GM21381 (cell line): ENCODE measurements around the gene SERPINE2.

Experiments
- ATAC-seq: cut with Tn5 transposase; IDR thresholded peaks from one replicate; pipeline ENCODE4 v1.9.1; 2021; ENCODE audit warnings: mild to moderate bottlenecking, moderate library complexity; ENCODE audit not compliant: unreplicated experiment

Gene SERPINE2

DNA sequence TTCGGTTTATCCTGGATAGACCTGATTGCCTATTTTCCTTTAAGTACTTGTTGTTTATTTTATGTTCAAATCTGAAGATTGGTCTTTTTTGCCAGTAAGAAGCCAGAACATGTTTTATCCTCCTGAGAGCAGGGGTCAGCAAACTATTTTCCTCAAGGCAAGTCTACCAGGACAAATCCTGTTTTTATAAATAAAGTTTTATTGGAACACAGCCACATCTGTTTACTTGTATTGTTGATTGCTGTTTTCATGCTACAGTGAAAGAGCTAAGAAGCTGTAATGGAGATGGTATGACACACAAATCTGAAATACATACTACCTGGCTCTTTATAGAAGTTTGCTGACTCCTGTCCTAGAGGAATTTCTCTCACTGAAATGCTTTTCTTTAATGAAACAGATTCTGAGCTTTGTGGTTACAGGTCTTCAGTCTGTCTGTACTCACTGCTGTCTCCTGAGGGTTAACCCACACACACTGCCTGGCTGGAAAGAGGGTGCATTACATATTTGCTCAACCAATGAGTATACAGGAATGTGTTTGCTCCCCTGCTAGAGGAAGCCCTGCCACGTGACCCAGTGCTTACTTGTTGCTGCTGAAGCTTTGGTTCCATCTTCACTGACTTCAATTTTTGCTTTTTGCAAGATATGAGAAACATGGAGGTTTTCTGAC, 59.2 kb downstream of the SERPINE2 start:
- no peak for ATAC-seq

DNA sequence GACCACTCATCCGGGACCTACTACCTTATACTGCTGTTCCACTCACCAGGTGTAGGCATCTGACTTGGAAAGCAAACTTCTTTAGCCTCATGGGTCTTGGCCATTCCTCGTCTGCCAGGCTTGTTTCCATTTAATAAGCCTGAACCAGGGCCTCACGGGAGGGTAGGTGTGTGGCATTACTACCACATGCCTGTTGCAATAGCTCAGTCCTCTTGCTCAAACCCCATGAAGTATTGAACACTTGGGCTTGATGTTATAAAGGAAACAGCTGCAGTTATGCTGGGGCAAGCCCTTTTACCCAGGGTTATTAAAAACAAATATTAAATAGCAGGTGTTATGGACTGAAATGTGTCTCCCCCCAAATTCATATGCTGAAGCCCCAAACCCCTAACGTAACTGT, 60.6 kb downstream of the SERPINE2 start:
- ATAC-seq: no peak

DNA sequence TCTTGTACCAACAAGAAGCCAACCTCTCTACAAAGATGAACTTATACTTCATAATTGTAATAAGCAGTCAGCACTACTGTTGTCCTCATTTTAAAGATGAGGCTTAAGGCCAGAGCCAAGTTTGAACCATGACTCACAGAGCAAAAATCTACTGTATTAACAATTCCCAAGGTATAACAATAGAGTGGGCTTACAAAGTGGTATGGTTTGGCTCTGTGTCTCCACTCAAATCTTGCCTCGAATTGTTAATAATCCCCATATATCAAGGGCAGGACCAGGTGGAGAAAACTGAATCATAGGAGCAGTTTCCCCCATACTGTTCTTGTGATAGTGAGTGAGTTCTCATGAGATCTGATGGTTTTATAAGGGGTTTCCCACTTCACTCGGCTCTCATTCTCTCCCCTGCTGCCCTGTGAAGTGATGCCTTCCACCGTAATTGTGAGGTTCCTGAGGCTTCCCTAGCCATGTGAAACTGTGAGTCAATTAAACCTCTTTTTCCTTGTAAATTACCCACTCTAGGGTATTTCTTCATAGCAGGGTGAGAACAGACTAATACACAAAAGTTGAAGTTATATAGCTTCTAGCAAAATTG, 62.4 kb downstream of the SERPINE2 start:
- no peak for ATAC-seq

DNA sequence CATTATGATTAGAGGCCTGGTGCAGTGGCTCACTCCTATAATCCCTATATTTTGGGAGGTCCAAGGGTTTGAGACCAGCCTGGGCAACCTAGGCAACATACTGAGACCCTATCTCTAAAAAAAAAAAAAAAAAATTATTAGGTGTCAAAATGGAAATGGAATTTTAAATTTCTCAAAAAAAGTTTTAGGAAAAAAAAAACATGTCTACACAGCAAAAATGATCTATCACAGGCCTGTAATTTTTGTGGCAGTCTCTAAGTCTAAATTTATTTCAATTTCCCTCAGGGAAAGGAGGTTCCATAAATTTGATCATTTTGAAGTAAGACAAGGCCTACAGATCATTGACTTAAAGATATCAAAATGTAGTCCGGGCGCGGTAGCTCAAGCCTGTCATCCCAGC, 65.5 kb downstream of the SERPINE2 start:
- ATAC-seq: no peak

DNA sequence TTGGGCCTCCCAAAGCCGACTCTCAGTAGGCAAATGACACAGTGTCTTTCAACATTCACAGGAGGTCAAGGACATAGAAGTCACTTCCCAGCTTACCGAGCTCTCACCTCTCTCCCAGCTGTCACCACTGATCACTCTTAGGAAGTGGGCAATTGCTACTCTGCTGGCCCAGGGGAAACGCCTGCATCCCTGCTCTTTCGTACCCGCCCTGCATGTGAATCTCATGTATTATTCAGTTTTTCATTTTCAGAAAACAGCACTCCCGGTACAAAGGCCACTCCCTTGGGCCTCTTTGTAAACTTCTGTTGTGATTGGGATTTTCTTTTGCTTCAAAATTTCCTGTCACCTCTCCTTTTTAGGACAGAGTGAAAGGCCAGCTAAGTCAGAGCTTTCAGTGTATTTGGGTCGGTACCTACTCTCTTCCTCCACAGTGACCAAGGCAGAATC, 66.4 kb downstream of the SERPINE2 start:
- ATAC-seq: no peak

DNA sequence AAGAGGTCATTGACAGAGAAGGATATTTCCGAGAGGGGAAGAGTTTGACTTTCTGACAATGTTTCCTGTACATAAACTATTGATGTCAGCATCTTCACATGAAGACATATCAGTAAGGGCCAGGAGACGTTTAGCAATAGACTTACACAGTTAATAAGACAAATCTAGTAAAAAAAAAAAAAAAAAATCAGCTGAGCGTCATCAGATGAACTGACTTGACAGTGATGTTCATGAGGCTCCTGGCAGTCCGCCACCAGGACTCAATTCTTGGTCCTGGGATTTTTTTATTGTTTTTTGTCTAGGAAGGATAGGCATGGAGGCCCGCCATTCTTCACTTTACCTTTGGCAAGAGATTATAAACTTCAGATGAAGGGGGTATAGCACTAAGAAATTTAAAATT, 67.4 kb downstream of the SERPINE2 start:
- no peak for ATAC-seq

DNA sequence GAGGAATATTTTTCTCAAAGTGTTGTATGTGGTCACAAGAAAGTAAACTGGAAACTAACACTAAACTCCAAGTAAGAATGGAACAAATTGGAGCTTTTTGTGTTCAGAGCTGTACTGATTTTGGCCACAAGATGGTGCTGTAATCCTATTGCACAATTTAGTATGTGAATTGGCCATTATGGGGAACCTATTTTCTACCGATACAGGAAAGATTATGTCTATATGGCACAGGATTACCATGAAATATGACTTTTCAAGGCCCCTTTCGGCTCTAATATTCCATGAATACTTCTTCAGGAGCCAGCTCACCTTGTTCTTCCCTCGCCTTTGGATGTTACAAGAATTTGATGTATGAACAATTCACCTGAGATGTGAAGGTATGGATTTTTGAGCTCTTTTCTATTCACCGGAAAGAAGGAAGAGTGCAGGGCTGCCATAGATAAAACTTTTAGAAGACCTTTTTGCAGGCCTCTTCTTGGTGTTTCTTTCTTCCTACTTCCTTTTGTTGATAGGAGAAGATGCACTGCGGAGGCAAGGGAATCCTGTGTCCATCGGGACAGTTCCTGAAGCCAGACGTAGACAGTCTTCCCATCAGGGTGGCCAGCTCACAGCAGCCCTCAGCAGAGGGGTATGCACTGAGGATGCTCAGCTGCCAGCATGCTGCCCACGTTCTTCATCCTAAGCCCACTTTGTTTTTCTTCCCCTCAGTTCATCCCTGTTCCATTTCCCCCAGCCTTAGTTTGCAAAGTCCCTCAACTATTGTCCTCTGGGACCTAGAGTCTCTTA, 68.5 kb downstream of the SERPINE2 start:
- peak; percentile 48 for ATAC-seq

DNA sequence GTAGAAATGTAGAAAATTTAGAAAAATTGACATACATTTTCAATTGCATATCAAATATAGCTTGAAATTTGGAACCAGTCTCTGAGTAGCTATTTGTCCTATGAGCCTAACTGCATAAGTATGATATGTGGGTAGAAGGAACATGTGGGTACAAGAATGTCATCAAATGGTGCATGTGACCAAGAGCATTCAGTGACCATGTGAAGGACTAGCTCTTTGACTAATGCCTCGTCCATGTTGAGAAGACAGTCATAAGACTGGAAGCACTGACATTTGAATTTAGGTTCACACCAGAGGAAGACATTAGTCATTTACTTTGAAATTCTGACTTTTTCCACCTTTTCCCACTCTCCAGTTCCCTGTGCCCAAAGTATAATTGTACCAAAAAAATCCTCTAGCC, 69.2 kb downstream of the SERPINE2 start:
- ATAC-seq: peak; percentile 19

DNA sequence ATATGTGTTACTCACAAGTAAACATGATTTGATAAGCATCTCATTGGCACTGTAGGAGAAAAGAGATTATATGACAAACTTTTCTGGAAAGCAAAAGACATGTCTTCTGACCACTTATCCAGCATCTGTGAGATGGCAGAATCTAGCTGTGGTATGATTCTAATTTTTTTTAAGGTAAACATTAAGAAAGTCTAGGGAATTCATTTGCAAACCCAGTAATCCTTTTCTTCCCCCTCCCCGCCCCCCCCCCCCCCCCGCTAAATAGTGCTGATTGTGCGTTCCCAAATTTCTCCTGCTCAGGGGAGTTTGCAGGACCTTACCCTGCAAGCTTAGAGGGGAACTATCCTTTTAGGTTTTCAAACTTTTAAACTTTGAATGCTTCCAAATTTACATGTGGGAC, 69.8 kb downstream of the SERPINE2 start:
- ATAC-seq: no peak

DNA sequence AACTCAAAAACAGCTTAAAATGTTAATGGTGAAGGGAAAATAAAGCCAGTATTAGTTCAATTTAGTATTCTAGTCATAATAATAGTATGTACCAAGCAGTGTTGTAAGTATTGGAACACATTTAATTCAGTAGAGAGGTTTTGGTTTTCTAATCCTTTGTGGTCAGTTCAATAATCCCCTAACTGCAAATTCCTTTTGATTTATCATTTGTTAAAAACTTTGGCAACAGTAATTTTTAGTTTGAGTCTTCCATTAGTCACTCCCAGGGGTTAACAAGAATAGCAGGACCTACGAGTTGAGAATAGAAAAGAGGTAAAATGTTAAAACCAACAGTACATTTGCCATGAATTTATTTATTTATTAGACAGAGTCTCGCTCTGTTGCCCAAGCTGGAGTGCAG, 71.1 kb downstream of the SERPINE2 start:
- no peak for ATAC-seq

DNA sequence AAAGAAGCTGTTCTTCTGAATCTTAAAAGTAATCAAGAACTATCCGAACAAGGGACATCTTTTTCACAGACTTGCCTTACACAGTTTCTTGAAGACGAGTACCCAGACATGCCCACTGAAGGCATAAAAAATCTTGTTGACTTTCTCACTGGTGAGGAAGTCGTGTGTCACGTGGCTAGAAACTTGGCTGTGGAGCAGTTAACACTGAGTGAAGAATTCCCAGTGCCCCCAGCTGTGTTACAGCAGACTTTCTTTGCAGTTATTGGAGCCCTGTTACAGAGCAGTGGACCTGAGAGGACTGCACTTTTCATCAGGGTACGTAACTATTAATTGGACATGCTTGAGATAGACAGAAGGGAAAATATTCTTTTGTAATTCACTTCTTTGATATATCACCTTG, 79.4 kb downstream of the SERPINE2 start:
- ATAC-seq: no peak

DNA sequence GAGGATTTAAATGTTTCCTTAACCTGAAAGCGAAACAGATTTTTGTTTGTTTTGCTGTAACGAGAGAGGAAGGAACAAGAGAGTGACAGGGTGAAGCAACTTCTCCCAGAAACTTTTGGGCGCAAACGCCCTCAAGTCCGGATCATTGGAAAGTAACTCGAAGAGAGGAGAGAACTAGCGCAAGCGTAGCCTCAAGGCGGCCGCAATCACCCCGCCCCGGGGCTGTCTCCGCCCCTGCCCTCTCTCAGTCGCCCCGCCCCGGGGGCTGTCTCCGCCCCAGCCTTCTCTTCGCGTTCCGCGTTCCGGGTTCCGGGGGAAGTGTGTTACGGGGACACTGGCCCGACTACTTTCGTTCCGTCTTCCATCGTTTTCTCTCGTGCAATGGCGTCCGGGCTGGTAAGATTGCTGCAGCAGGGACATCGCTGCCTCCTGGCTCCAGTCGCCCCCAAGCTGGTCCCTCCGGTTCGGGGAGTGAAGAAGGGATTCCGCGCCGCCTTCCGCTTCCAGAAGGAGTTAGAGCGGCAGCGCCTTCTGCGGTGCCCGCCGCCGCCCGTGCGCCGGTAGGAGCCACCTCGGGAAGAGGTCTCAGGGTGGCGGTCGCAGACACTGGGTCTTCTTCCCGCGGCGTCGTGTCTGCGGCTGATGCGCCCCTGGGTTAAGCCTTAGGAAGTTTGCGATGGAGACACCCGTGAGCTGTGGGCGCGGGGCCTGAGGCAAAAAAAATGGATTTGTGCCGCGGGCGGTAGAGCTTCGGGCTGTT, 81.8 kb downstream of the SERPINE2 start, which contains the start of gene MRPL44:
MRPL44 (plus strand) TSS at position 372 of the 760 bp plus-strand sequence; CDS start at position 382, 10 bp downstream.
- ATAC-seq: peak; percentile 81

DNA sequence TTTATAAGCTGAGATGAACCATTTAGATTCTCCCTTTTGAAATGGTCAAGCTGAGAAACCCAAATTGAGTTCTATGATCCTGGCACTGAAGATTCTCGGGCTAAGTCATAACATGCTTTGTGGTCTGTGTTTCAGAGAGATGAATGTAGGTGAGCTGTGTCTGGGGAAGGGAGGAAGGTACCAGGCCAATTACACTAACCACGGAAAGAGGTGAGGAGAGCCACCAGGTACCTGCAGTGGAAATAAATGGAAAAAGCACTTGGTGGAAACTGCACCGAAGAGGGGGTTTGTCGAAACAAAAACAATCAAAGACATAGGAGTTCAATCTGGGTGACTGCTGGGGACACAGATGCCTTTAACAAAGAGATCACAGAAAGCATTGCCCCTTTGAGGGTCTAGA, 82.8 kb downstream of the SERPINE2 start:
- ATAC-seq: peak; percentile 30

DNA sequence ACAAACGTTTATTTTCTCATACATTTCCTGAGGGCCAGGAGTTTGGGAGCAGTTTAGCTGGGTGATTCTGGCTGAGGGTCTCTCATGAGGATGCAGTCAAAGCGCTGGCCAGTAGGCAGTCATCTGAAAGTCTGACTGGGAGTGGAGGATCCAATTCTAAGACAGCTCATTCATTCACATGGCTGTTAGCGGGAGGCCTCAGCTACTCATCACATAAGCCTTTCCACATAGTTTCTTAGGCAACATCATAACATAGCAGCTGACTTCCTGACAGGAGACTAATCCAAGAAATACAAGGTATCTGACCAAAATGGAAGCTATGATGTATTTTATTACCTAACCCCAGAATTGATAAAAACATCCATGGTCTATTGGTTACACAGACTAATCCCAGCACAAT, 84.7 kb downstream of the SERPINE2 start:
- ATAC-seq: no peak

DNA sequence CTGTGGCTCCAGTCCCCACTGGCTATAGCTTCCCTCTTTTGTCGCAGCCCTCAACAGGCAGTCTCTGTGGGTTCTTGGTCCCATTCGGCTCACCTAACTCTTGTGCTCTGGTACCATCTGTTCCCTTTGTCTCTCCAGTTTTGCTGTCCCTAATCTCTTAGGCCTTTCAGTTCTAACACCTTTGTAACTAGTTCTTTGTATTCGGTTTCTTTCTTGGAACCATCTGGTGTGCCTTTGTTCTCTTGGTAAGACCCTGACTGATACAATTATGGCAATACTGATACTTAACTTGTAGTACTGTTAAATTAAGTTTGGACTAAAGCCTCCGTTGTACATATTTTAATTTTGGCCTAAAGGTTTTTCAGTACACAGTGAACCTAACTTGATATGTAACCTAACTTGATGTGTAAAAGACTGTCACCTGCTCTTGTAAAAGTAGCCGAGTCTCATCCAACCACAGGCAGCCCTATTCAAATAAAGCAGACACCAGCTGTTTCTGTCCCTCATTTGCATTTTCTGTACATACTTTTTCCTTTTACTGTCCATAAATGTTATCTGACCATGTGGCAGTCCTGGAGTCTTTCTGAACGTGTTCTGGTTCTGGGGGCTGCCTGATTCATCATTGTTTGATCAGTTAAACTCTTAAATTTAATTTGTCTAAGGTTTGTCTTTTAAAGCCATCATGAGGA, 86.7 kb downstream of the SERPINE2 start:
- peak; percentile 49 for ATAC-seq

DNA sequence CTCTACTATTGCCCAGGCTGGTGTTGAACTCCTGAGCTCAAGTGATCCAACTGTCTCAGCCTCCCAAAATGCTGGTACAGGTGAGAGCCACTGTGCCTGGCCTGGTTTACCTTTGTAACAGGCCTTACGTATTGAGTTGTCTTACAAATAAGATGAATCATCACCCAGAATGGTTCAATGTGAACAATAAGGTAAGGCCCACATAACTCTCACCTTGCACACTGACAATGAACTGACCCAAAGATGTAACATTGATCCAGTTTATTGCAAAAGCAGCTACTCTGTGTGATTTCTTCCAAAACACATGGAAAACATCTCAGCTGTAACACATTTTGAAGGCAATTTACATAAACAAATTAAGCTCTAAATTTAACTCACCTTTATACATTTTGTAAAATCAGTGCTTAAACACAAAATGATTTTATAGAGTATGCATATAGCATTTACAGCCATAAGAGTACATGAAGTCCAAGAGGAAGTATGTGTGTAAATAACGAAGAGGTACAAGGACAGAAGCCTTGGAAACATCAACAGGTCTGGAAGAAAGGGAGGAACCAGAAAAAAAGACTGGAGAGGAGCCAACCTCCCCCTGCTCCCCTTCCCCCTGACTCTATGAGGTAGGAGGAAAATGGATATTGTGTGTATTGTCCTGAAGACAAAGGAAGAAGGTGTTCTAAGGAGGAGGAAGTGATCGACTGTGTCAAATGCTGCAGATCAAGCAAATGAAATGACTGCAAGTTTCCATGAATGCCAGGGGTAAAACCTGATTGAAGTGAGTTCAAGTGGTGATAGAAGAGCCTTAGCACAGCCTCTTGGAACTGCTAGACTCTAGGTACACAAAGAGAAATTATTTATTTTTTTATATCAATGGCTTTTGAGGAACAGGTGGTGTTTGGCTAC, 88.4 kb downstream of the SERPINE2 start:
- ATAC-seq: no peak

DNA sequence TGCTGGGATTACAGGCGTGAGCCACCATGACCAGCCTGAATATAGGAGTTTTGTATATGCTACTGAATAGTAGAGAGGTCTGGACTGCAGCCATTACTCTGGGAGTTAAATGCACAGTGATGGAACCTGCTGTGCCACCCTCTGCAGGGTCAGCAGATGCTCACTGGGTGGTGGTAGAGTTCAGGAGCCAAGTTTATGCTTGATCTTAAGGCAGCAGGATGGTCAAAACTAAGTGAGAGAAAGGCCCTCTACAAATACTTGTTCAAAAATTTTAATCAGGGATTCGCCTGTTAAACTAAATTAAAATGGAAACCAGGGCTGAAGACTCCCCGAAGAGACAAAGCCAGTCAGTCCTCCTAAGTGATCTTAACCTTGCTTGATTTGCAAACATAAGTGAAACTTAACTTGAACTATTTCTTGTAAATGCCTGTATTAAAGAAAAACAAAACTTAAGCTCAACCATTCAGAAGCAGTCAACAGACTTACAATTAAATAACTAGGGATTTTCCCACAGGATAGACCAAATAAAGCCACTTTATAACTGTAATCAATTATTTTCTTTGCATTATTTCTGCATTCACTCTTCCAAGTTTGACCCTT, 89.7 kb downstream of the SERPINE2 start:
- ATAC-seq: no peak

DNA sequence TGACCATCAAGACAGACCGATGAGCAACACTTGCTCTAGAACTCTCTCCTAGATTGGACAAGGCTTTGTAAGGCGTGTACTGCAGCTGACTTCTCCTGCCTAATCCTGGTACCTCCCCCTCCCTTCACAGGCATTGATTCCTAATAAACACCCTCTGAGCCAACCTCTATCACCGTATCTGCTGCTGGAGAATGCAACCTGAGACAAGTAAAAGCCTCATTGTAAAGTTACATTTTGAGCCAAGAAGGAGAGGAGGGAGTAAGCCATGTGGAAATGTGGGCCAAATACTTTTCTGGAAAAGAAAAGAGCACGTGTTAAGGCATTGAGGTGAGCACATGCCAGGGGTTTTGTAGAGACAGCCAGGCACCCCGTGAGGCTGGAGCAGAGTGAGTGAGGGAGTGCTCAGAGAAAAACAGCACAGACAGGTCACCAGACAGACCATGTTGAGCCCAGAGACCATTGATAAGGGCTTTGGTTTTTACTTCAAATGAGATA, 91.3 kb downstream of the SERPINE2 start:
- no peak for ATAC-seq

DNA sequence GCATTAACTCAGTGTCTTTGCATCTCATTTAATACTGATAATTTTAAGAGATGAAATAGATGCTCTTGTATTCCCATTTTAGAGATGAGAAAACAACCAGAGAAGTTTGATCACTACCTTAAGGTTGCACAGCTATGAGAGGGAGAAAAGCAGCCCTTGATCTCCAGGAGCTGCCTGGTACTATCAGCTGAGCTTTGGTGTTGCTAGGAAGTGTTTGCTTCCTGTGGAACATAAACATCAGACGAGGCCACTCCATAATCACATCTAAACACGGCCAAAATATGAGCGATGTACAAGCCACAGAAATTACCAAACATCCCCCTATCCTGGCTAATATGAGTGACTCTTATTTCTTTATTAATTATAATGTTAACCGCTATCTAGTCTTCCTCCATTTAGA, 93.3 kb downstream of the SERPINE2 start:
- no peak for ATAC-seq
